HepG2 (cell line): ENCODE results near the gene USE1. TPM values are rescaled to one million over a fixed set of nuclear protein-coding genes. Genes with fewer than 3 reads are reported as not detected.

Experiments used
- ARID5B ChIP-seq: IDR thresholded peaks from 2 replicates; pipeline ENCODE4 v1.4.0; 2020; ENCODE audit warnings: mild to moderate bottlenecking, missing genetic modification reagents
- BORCS8-MEF2B ChIP-seq: sonication (generic); formaldehyde crosslinking; IDR thresholded peaks from 2 replicates; pipeline ENCODE4 v1.8.0; 2022; ENCODE audit warnings: mild to moderate bottlenecking, missing genetic modification reagents
- CBX1 ChIP-seq: IDR thresholded peaks from one replicate; pipeline ENCODE4 v1.6.1; 2016; ENCODE audit warnings: antibody characterized with exemption, low read depth
- GPBP1L1 ChIP-seq: sonication (generic); formaldehyde crosslinking; IDR thresholded peaks from 2 replicates; pipeline ENCODE4 v1.5.0; 2020; ENCODE audit warnings: mild to moderate bottlenecking, missing genetic modification reagents
- HNRNPH1 ChIP-seq: fragments of 200-400 bp; formaldehyde crosslinking; optimal IDR thresholded peaks from 2 replicates; pipeline ENCODE3; 2017; ENCODE audit warnings: mild to moderate bottlenecking, low read depth, low read length
- MTF1 ChIP-seq: sonication (generic); formaldehyde crosslinking; IDR thresholded peaks from 2 replicates; pipeline ENCODE4 v1.5.0; 2020; ENCODE audit warnings: missing genetic modification reagents
- MXD3 ChIP-seq: IDR thresholded peaks from 2 replicates; pipeline ENCODE4 v1.6.1; 2016; ENCODE audit warnings: mild to moderate bottlenecking, missing biosample characterization, missing genetic modification reagents
- NCOA5 ChIP-seq: sonication (generic); formaldehyde crosslinking; IDR thresholded peaks from 2 replicates; pipeline ENCODE4 v1.4.0; 2020; ENCODE audit warnings: missing genetic modification reagents
- NR0B2 ChIP-seq: sonication (generic); formaldehyde crosslinking; IDR thresholded peaks from 2 replicates; pipeline ENCODE4 v1.4.0; 2020; ENCODE audit warnings: mild to moderate bottlenecking, missing genetic modification reagents
- PAF1 ChIP-seq: IDR thresholded peaks from 2 replicates; pipeline ENCODE4 v1.6.1; 2016; ENCODE audit warnings: missing genetic modification reagents, missing compliant biosample characterization
- PHF20 ChIP-seq: sonication (generic); formaldehyde crosslinking; IDR thresholded peaks from 2 replicates; pipeline ENCODE4 v1.5.0; 2020; ENCODE audit warnings: mild to moderate bottlenecking, missing genetic modification reagents
- RARA ChIP-seq: IDR thresholded peaks from 2 replicates; pipeline ENCODE4 v1.6.1; 2016; ENCODE audit warnings: missing genetic modification reagents, missing compliant biosample characterization
- REPIN1 ChIP-seq: sonication (generic); formaldehyde crosslinking; IDR thresholded peaks from 2 replicates; pipeline ENCODE4 v1.8.0; 2022; ENCODE audit warnings: missing genetic modification reagents, low read depth, mild to moderate bottlenecking, borderline replicate concordance
- RFX3 ChIP-seq: IDR thresholded peaks from 2 replicates; pipeline ENCODE4 v1.6.1; 2016; ENCODE audit warnings: missing biosample characterization, missing genetic modification reagents
- SPEN ChIP-seq: sonication (generic); formaldehyde crosslinking; IDR thresholded peaks from 2 replicates; pipeline ENCODE4 v1.5.1; 2020; ENCODE audit warnings: low read depth, mild to moderate bottlenecking, missing genetic modification reagents
- TEF ChIP-seq: sonication (generic); formaldehyde crosslinking; IDR thresholded peaks from 2 replicates; pipeline ENCODE4 v1.5.0; 2020; ENCODE audit warnings: missing genetic modification reagents
- THYN1 ChIP-seq: sonication (generic); formaldehyde crosslinking; IDR thresholded peaks from 2 replicates; pipeline ENCODE4 v1.8.1; 2023; ENCODE audit warnings: low read depth, mild to moderate bottlenecking, moderate library complexity, missing genetic modification reagents, borderline replicate concordance
- YEATS2 ChIP-seq: sonication (generic); formaldehyde crosslinking; IDR thresholded peaks from 2 replicates; pipeline ENCODE4 v1.4.0; 2020; ENCODE audit warnings: missing genetic modification reagents, borderline replicate concordance
- ZBTB38 ChIP-seq: sonication (generic); formaldehyde crosslinking; IDR thresholded peaks from 2 replicates; pipeline ENCODE4 v1.5.1; 2020; ENCODE audit warnings: mild to moderate bottlenecking, missing genetic modification reagents
- ZEB1 ChIP-seq: IDR thresholded peaks from 2 replicates; pipeline ENCODE4 v1.6.1; 2012; ENCODE audit warnings: mild to moderate bottlenecking, low read depth, inconsistent platforms; ENCODE audit not compliant: insufficient replicate concordance
- ZFP37 ChIP-seq: sonication (generic); formaldehyde crosslinking; IDR thresholded peaks from 2 replicates; pipeline ENCODE4 v1.4.0; 2020; ENCODE audit warnings: missing genetic modification reagents, borderline replicate concordance
- ZNF510 ChIP-seq: sonication (generic); formaldehyde crosslinking; IDR thresholded peaks from 2 replicates; pipeline ENCODE4 v1.4.0; 2020; ENCODE audit warnings: low read depth, mild to moderate bottlenecking, missing genetic modification reagents
- ZNF589 ChIP-seq: sonication (generic); formaldehyde crosslinking; conservative IDR thresholded peaks from 2 replicates; pipeline ENCODE4 v1.8.0; 2022; ENCODE audit warnings: mild to moderate bottlenecking, moderate library complexity, missing genetic modification reagents
- ZSCAN29 ChIP-seq: sonication (generic); formaldehyde crosslinking; conservative IDR thresholded peaks from 2 replicates; pipeline ENCODE4 v1.4.0; 2020; ENCODE audit warnings: mild to moderate bottlenecking, missing genetic modification reagents
- polyA plus RNA-seq, 8 experiments: library from polyadenylated mRNA; depleted of rRNA in 3 of 8; stranded (reverse) in 7 of 8; unstranded in 1 of 8; fragments of >200 nt; fragmentation: Illumina TruSeq in 4 of 8; extraction: Trizol in 4 of 8; gene quantifications; 2 replicates each; pipeline versions ENCODE4 v1.2.1 to v1.2.3, GENCODE V29; 2011 to 2016; ENCODE audit warnings: low read depth in 4 of 8, missing spikeins in 1 of 8, mixed read lengths in 1 of 8; ENCODE audit not compliant: insufficient read depth in 1 of 8
- total RNA-seq, 5 experiments: library from RNA; depleted of rRNA; stranded (reverse); fragments of >200 nt; fragmentation: Illumina TruSeq; extraction: Trizol; gene quantifications; 2 replicates each; pipeline ENCODE4 v1.2.3, GENCODE V29; 2016; ENCODE audit warnings: low read depth in 1 of 5

The USE1 gene
- total and polyA plus RNA-seq, 2 of the 13 experiments (the other 11 are each of a cell fraction or from before 2014, with no cell fraction given) = 9.9 to 17.6 TPM

- TF ChIP-seq GPBP1L1 (CRISPR knock-in tag) (no peak), RARA (CRISPR knock-in tag) (no peak), REPIN1 (CRISPR knock-in tag) (no peak), NCOA5 (CRISPR knock-in tag) (no peak), THYN1 (CRISPR knock-in tag) (no peak), BORCS8-MEF2B (no peak; the same call in 1 of the 2 replicates), SPEN (no peak), NR0B2 (CRISPR knock-in tag) (no peak), TEF (CRISPR knock-in tag) (no peak), HNRNPH1 (peak; percentile 9), ZBTB38 (CRISPR knock-in tag) (peak; percentile 12; the same call in 1 of the 2 replicates), PHF20 (CRISPR knock-in tag) (no peak), PAF1 (0 out of 2 replicates have a peak, but pooled peaks have one; percentile 24), MTF1 (CRISPR knock-in tag) (no peak), MXD3 (CRISPR knock-in tag) (no peak), RFX3 (no peak), CBX1 (no peak), ARID5B (no peak), YEATS2 (CRISPR knock-in tag) (0 out of 2 replicates have a peak, but pooled peaks have one; percentile 1), ZNF589 (CRISPR knock-in tag) (no peak), ZFP37 (CRISPR knock-in tag) (peak; percentile 66; the same call in 1 of the 2 replicates), ZEB1 (no peak), ZSCAN29 (CRISPR knock-in tag) (0 out of 2 replicates have a peak, but pooled peaks have one; percentile 14), ZNF510 (0 out of 2 replicates have a peak, but pooled peaks have one; percentile 8)
Observed at GRCh38 chr19:17214508-17215126, 540 bp upstream of the USE1 start (continued).
